HepG2 (cell line): Measurements from ENCODE around the gene TMEM178A. TPM values are rescaled to one million over a fixed set of nuclear protein-coding genes. Genes with fewer than 3 reads are reported as not detected.

ENCODE experiments used
- ATAC-seq: fragments of 200-7000 bp; cut with Tn5 transposase; 3 replicates; pipeline ENCODE4 v1.9.1; 2020; ENCODE audit warnings: mild to moderate bottlenecking, moderate library complexity
- BruUV-seq: library from RNA; stranded (reverse); fragments of 400-500 nt; replicated peaks from 2 replicates; lab custom pipeline; 2021; lab: Mats Ljungman, UMichigan
- CTCF ChIA-PET: fragments of 300-600 bp; formaldehyde crosslinking; extraction: SDS; loops from one replicate; lab custom pipeline; 2021; ENCODE audit warnings: low total read pairs, inconsistent platforms, low intra/inter-chr PET ratio; lab: Yijun Ruan, JAX
- POLR2A ChIA-PET: fragments of 350-600 bp; sonication (Branson Sonifier 250); formaldehyde crosslinking; loops from one replicate; lab custom pipeline; 2020; ENCODE audit warnings: antibody characterized with exemption, inconsistent platforms; lab: Yijun Ruan, JAX
- DNase-seq: peaks from one replicate; pipeline ENCODE4 v3.0.0-alpha.2; 2015; ENCODE audit warnings: low spot score
- FAIRE-seq: peaks from 3 replicates; lab custom pipeline; 2011; peaks lifted over from hg19 to GRCh38; lab: Jason Lieb, UNC
- H2AFZ ChIP-seq: one replicate; pipeline ENCODE4 v1.6.1; 2011; ENCODE audit warnings: low read length, inconsistent platforms
- H3K27ac ChIP-seq: fragments of 300-600 bp; 3 replicates; pipeline ENCODE4 v1.8.0; 2011; ENCODE audit warnings: mixed run types, mild to moderate bottlenecking, mixed read lengths, low read length, inconsistent platforms; ENCODE audit not compliant: insufficient read depth; ENCODE audit errors: extremely low read length
- H3K27me3 ChIP-seq, 2 experiments: fragments of 200-600 bp in 1 of 2; 2 replicates in 1 of 2; 3 replicates in 1 of 2; pipeline versions ENCODE4 v1.6.0 to v1.8.0; 2011; ENCODE audit warnings: low read length in 2 of 2, mild to moderate bottlenecking in 2 of 2, moderate library complexity in 2 of 2, inconsistent platforms in 1 of 2; ENCODE audit not compliant: insufficient read depth in 2 of 2, control insufficient read depth in 1 of 2
- H3K36me3 ChIP-seq, 2 experiments: fragments of 200-600 bp in 1 of 2; replicated peaks in 1 of 2; 2 replicates in 1 of 2; 3 replicates in 1 of 2; pipeline versions ENCODE4 v1.5.1 to v1.8.0; 2011; ENCODE audit warnings: low read length in 2 of 2, inconsistent platforms in 1 of 2; ENCODE audit not compliant: insufficient read depth in 2 of 2, control insufficient read depth in 1 of 2
- H3K4me1 ChIP-seq: 2 replicates; pipeline ENCODE4 v1.5.1; 2012; ENCODE audit warnings: low read length, inconsistent platforms; ENCODE audit not compliant: insufficient read depth
- H3K4me2 ChIP-seq: 2 replicates; pipeline ENCODE4 v1.6.0; 2011; ENCODE audit warnings: low read depth, low read length, inconsistent platforms
- H3K4me3 ChIP-seq, 3 experiments: fragments of 200-600 bp in 1 of 3; sonication (generic), shearing (Covaris generic) in 1 of 3; replicated peaks in 1 of 3; 2 replicates each; pipeline ENCODE4 v1.5.1; 2011 to 2016; ENCODE audit warnings: low read length in 3 of 3, inconsistent platforms in 2 of 3, low read depth in 2 of 3, mild to moderate bottlenecking in 2 of 3, control low read depth in 1 of 3, mixed read lengths in 1 of 3; ENCODE audit not compliant: insufficient read depth in 1 of 3
- H3K79me2 ChIP-seq: one replicate; pipeline ENCODE4 v1.6.1; 2011; ENCODE audit warnings: low read length, inconsistent platforms; ENCODE audit not compliant: insufficient read depth
- H3K9ac ChIP-seq: 2 replicates; pipeline ENCODE4 v1.6.0; 2011; ENCODE audit warnings: mild to moderate bottlenecking, low read depth, low read length, inconsistent platforms; ENCODE audit not compliant: insufficient read depth
- H3K9me3 ChIP-seq: 2 replicates; pipeline ENCODE4 v1.5.1; 2012; ENCODE audit warnings: mild to moderate bottlenecking, low read length
- H4K20me1 ChIP-seq: 2 replicates; pipeline ENCODE4 v1.6.0; 2011; ENCODE audit warnings: inconsistent platforms, mild to moderate bottlenecking, low read length, moderate library complexity; ENCODE audit not compliant: insufficient read depth
- RBM22 ChIP-seq: fragments of 200-400 bp; formaldehyde crosslinking; optimal IDR thresholded peaks from 2 replicates; pipeline ENCODE3; 2017; ENCODE audit warnings: mild to moderate bottlenecking, low read length, moderate library complexity
- SOX13 ChIP-seq, 3 experiments: fragments of 450-650 bp in 1 of 3; sonication (generic) in 1 of 3; formaldehyde crosslinking in 1 of 3; IDR thresholded peaks in 2 of 3; conservative IDR thresholded peaks in 1 of 3; 2 replicates each; pipeline versions ENCODE4 v1.5.0 to v1.6.1; 2016 to 2020; ENCODE audit warnings: antibody characterized with exemption in 1 of 3, mild to moderate bottlenecking in 1 of 3, missing compliant biosample characterization in 1 of 3, missing genetic modification reagents in 1 of 3, moderate library complexity in 1 of 3
- SOX6 ChIP-seq, 2 experiments: fragments of 450-650 bp in 1 of 2; sonication (generic) in 1 of 2; formaldehyde crosslinking in 1 of 2; IDR thresholded peaks; 2 replicates each; pipeline versions ENCODE4 v1.4.0 to v1.6.1; 2017 to 2020; ENCODE audit warnings: antibody characterized with exemption in 1 of 2, mild to moderate bottlenecking in 1 of 2, missing genetic modification reagents in 1 of 2
- ZMYM2 ChIP-seq: sonication (generic); formaldehyde crosslinking; IDR thresholded peaks from 2 replicates; pipeline ENCODE4 v1.8.0; 2022; ENCODE audit warnings: mild to moderate bottlenecking, missing genetic modification reagents
- ZNF333 ChIP-seq: sonication (generic); formaldehyde crosslinking; IDR thresholded peaks from 2 replicates; pipeline ENCODE4 v1.4.0; 2020; ENCODE audit warnings: mild to moderate bottlenecking, missing genetic modification reagents, borderline replicate concordance
- ZNF430 ChIP-seq: sonication (generic); formaldehyde crosslinking; IDR thresholded peaks from 2 replicates; pipeline ENCODE4 v1.9.0; 2021; ENCODE audit warnings: mild to moderate bottlenecking, missing genetic modification reagents
- ZNF547 ChIP-seq: sonication (generic); formaldehyde crosslinking; IDR thresholded peaks from 2 replicates; pipeline ENCODE4 v1.5.1; 2020; ENCODE audit warnings: mild to moderate bottlenecking, missing genetic modification reagents
- WGBS: methylation state at CpG from one replicate; pipeline ENCODE4 v1.1.6; 2017; ENCODE audit warnings: low lambda C conversion rate; 5-methylcytosine and 5-hydroxymethylcytosine counted together
- in situ Hi-C: cut with HindIII; loops from 2 replicates; pipeline ENCODE4 v1.10.0; 2017; ENCODE audit warnings: low pct_unique_long_range_greater_than_20kb; ENCODE audit not compliant: extremely low pct_ligation_motif_present
- intact Hi-C: fragments of 100-400 bp; cut with micrococcal nuclease; formaldehyde crosslinking; loops from one replicate; pipeline ENCODE4 v1.10.0; 2022; ENCODE audit not compliant: unreplicated experiment
- polyA plus RNA-seq, 8 experiments: library from polyadenylated mRNA; depleted of rRNA in 3 of 8; stranded (reverse) in 7 of 8; unstranded in 1 of 8; fragments of >200 nt; fragmentation: Illumina TruSeq in 4 of 8; extraction: Trizol in 4 of 8; gene quantifications; 2 replicates each; pipeline versions ENCODE4 v1.2.1 to v1.2.3, GENCODE V29; 2011 to 2016; ENCODE audit warnings: low read depth in 4 of 8, missing spikeins in 1 of 8, mixed read lengths in 1 of 8; ENCODE audit not compliant: insufficient read depth in 1 of 8
- total RNA-seq, 5 experiments: library from RNA; depleted of rRNA; stranded (reverse); fragments of >200 nt; fragmentation: Illumina TruSeq; extraction: Trizol; gene quantifications; 2 replicates each; pipeline ENCODE4 v1.2.3, GENCODE V29; 2016; ENCODE audit warnings: low read depth in 1 of 5
- TF ChIP-seq, protein P1 (sequence below), 2 experiments: sonication (generic) in 1 of 2; formaldehyde crosslinking in 1 of 2; IDR thresholded peaks; 2 replicates each; pipeline versions ENCODE4 v1.4.0 to v1.6.1; 2018 to 2020; ENCODE audit warnings: missing genetic modification reagents in 2 of 2, borderline replicate concordance in 1 of 2, low read depth in 1 of 2, mild to moderate bottlenecking in 1 of 2, missing biosample characterization in 1 of 2

Gene TMEM178A
- total and polyA plus RNA-seq, 2 of the 13 experiments (the other 11 are each of a cell fraction or from before 2014, with no cell fraction given) = 0.38 to 3.3 TPM

DNA sequence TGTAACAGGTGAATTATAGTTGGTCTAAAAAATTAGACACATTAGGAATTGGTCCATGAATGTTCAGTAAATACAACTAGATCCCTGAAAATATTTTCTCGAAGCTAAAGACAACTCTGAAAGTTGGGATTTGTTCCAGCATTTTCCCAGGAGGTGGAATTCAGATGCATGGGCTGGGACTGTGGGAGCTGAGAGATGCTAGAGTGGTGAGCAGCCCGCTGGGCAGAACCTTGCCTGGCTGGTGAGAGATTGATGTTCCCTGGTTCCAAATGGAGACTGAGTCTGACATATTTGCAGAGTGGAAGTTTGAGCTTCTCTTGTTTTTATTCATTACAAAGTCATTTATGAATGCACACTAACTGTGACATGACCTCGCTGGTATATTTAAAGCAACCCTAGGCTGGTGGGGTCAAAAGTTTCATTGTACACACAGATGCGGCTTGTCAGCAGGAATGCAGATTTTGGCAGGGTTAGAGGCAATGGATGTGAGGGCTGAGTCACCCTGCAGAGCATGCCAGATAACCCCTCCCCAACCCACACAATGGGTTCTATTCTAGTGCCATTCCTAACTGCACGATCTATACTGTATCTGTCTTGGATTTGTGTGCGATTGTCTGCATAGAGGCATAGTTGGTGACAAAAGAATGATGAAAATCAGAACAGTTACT, 23.5 kb upstream of the TMEM178A start (continued):
- TF ChIP-seq SOX6 (IDR thresholded peaks at IDR 0.05) (no peak), SOX6 (CRISPR knock-in tag; IDR thresholded peaks at IDR 0.05) (peak; percentile 32; the same call in 1 of the 2 replicates), SOX13 (IDR thresholded peaks at IDR 0.05) (no peak), SOX13 (CRISPR knock-in tag; conservative IDR thresholded peaks at IDR 0.05 in 1 of 2, IDR thresholded peaks at IDR 0.05 in 1 of 2) (peak in 1 of 2 experiments; percentile 33; a peak in 1 of 4 replicates), ZMYM2 (no peak)

DNA sequence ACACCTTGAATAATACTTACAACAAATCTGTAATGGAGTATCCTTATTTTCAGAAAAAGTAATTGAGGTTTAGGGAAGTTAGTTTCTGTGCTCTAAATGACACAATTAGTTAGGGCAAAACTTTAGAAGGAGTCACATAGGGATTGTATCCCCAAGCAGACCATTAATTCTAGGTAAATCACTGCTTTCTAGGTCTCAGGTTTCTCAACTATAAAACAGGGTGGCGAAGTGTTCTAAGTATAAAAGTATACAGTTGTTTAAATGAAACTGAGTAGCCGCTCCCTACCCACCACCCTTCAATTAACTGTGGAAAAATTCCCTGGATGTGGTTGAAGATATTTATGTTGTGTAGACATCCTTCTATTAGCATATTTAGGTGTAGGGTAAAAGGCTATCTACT, 19.9 kb upstream of the TMEM178A start:
- Histone ChIP-seq H3K79me2 (no peaks in the 10 kb centered on the region), H3K9me3 (no peaks in the 10 kb centered on the region), H3K36me3 (no peaks in the 10 kb centered on the region), H3K4me2 (no peak overlapping the region)
- no peak for DNase-seq
- BruUV-seq = no TSS peak
- in situ Hi-C loops = no loop called here
- no peak for TF ChIP-seq ZNF430 (CRISPR knock-in tag)
- no peak for TF ChIP-seq RBM22
- no peak for TF ChIP-seq ZNF547 (CRISPR knock-in tag)
- TF ChIP-seq ZNF333 (CRISPR knock-in tag) = no peak
- TF ChIP-seq, protein P1, sequence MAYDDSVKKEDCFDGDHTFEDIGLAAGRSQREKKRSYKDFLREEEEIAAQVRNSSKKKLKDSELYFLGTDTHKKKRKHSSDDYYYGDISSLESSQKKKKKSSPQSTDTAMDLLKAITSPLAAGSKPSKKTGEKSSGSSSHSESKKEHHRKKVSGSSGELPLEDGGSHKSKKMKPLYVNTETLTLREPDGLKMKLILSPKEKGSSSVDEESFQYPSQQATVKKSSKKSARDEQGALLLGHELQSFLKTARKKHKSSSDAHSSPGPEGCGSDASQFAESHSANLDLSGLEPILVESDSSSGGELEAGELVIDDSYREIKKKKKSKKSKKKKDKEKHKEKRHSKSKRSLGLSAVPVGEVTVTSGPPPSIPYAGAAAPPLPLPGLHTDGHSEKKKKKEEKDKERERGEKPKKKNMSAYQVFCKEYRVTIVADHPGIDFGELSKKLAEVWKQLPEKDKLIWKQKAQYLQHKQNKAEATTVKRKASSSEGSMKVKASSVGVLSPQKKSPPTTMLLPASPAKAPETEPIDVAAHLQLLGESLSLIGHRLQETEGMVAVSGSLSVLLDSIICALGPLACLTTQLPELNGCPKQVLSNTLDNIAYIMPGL (CRISPR knock-in tag; IDR thresholded peaks at IDR 0.05; ENCODE audit: borderline replicate concordance in 1 of 2, low read depth in 1 of 2) = no peak
- TF ChIP-seq, all 625 proteins: peak for 0
- FAIRE-seq (no peak), ATAC-seq (no peak)
- 44% methylated on average over 2 of the region's 2 CpGs for WGBS
- ChIA-PET CTCF (no interaction called here), POLR2A (no interaction called here)
- intact Hi-C loops = no loop called here
- H4K20me1 ChIP-seq = no peaks in the 10 kb centered on the region
- no peaks in the 10 kb centered on the region; a peak in 2 of 5 replicates for H3K27me3 ChIP-seq
- no peak overlapping the region for H3K4me3 ChIP-seq
- H3K27ac ChIP-seq = no peak overlapping the region
- H3K9ac ChIP-seq = no peak overlapping the region
- H2AFZ ChIP-seq = no peak overlapping the region
- H3K4me1 ChIP-seq = peaks cover 13% of the 10 kb centered on the region
